NB4 (cell line): ENCODE data around the gene GDPD3.

ENCODE experiments used
- CTCF ChIP-seq: IDR thresholded peaks from one replicate; pipeline ENCODE4 v1.5.1; 2012; ENCODE audit warnings: low read depth, low read length
- MAX ChIP-seq: IDR thresholded peaks from 2 replicates; pipeline ENCODE4 v1.6.1; 2011; ENCODE audit warnings: low read depth, low read length
- MYC ChIP-seq: IDR thresholded peaks from 2 replicates; pipeline ENCODE4 v1.6.1; 2011; ENCODE audit warnings: low read depth, low read length

- TF ChIP-seq MYC (no peak), CTCF (no peak), MAX (no peak)
These were observed 14.7 kb upstream of the GDPD3 start for GRCh38 chr16:30127993-30128392.
